OCI-LY1 (cell line): ENCODE results near the gene DDX59.
A peak's percentile ranks its signal among the peaks of the same experiment; 100 is the strongest.
"Not testable (repeated sequence)": the region's sequence is repeated elsewhere in the genome, so short reads cannot be mapped to it uniquely, and the experiment has no call there.

Source experiments
- H2AFZ ChIP-seq: fragments of 200-600 bp; sonication (generic), shearing (Covaris generic); 2 replicates; pipeline ENCODE4 v1.6.0; 2014; ENCODE audit warnings: antibody characterized with exemption, mild to moderate bottlenecking, low read length
- H3F3A ChIP-seq: fragments of 200-600 bp; sonication (generic), shearing (Covaris generic); 2 replicates; pipeline ENCODE4 v1.6.0; 2014; ENCODE audit warnings: mild to moderate bottlenecking, antibody characterized with exemption, low read length, moderate library complexity; ENCODE audit not compliant: insufficient read depth
- H3K27ac ChIP-seq: fragments of 200-600 bp; sonication (generic); 2 replicates; pipeline ENCODE4 v1.5.1; 2014; ENCODE audit warnings: low read length, mixed run types, mild to moderate bottlenecking, low read depth; ENCODE audit not compliant: poor library complexity, severe bottlenecking
- H3K27me3 ChIP-seq: fragments of 200-600 bp; sonication (generic); 2 replicates; pipeline ENCODE4 v1.6.0; 2014; ENCODE audit warnings: antibody characterized with exemption, mild to moderate bottlenecking, low read length, moderate library complexity; ENCODE audit not compliant: insufficient read depth
- H3K36me3 ChIP-seq: fragments of 200-600 bp; sonication (generic); 2 replicates; pipeline ENCODE4 v1.6.1; 2014; ENCODE audit warnings: mild to moderate bottlenecking, antibody characterized with exemption, low read length, moderate library complexity, mixed read lengths; ENCODE audit not compliant: insufficient read depth
- H3K4me1 ChIP-seq: fragments of 200-600 bp; sonication (generic); 2 replicates; pipeline ENCODE4 v1.5.1; 2014; ENCODE audit warnings: mild to moderate bottlenecking, low read length, moderate library complexity; ENCODE audit not compliant: insufficient read depth, severe bottlenecking
- H3K4me2 ChIP-seq: fragments of 200-600 bp; sonication (generic), shearing (Covaris generic); 2 replicates; pipeline ENCODE4 v1.6.1; 2014; ENCODE audit warnings: low read length
- H3K4me3 ChIP-seq: fragments of 200-600 bp; sonication (generic); 2 replicates; pipeline ENCODE4 v1.5.1; 2014; ENCODE audit warnings: low read length, low read depth, mild to moderate bottlenecking, mixed read lengths; ENCODE audit not compliant: poor library complexity, severe bottlenecking
- H3K79me2 ChIP-seq: fragments of 200-600 bp; shearing (Covaris generic); 2 replicates; pipeline ENCODE4 v1.6.1; 2016; ENCODE audit warnings: mixed run types, low read length, mixed read lengths; ENCODE audit not compliant: insufficient read depth
- H3K9ac ChIP-seq: fragments of 200-600 bp; sonication (generic), shearing (Covaris generic); 2 replicates; pipeline ENCODE4 v1.6.1; 2014; ENCODE audit warnings: mild to moderate bottlenecking, low read length, mixed read lengths
- H3K9me2 ChIP-seq: fragments of 200-600 bp; sonication (generic), shearing (Covaris generic); 2 replicates; pipeline ENCODE4 v1.6.1; 2014; ENCODE audit warnings: low read depth, mild to moderate bottlenecking, low read length, mixed read lengths
- H3K9me3 ChIP-seq: fragments of 200-600 bp; shearing (Covaris generic); 2 replicates; pipeline ENCODE4 v1.6.1; 2014; ENCODE audit warnings: low read length, mixed read lengths
- H4K20me1 ChIP-seq: fragments of 200-600 bp; sonication (generic), shearing (Covaris generic); 2 replicates; pipeline ENCODE4 v1.6.0; 2016; ENCODE audit warnings: mild to moderate bottlenecking, low read length; ENCODE audit not compliant: insufficient read depth
- EZH2 ChIP-seq: fragments of 200-600 bp; sonication (generic), shearing (Covaris generic); IDR thresholded peaks from 2 replicates; pipeline ENCODE4 v1.8.0; 2017; ENCODE audit warnings: borderline replicate concordance, mixed run types, mild to moderate bottlenecking, antibody characterized with exemption, low read length, moderate library complexity, mixed read lengths
- TF ChIP-seq, protein P1 (sequence below): fragments of 200-600 bp; sonication (generic), shearing (Covaris generic); IDR thresholded peaks from 2 replicates; pipeline ENCODE4 v1.5.1; 2017; ENCODE audit warnings: mild to moderate bottlenecking, antibody characterized with exemption, low read length, moderate library complexity, mixed read lengths

DDX59 gene

DNA sequence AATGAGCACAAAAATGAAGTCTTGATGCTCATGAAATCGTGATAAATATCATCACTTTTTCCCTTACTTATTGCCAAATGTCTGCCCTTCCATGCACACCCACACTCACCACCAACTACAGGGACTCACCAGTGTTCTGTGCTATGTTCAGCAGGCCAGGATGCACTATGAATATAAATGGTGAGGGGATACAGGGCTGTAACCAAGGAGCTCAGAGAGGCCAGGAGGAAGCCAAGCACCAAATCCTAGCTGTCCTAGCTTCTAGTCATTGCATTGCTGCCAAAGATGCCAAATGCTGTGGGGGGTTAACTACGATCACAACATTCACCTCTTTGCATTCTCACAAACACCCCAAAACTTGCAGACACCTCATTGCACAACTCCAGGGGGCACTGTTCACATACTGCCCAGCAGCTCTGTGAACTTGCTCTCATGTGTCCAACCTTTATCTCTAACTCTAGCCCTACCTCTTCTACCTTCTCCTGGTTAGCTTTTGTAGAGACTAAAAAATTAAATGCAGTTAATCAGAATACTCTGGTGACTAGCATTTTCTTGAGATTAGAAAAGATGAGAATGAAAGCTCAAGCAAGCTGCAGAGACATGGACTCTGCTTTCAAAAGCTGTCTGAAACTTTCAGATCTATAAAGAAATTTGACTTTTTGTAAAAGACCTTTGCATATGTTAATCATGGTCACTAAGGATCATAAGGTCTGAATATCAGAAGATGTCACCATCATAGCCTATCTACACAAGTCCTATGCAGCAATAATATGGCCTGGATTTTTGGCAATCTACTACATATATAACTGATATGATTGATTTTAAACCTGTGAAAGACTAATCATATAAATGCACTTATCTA lies 35.2 kb downstream of the DDX59 start:
- no peaks in the 10 kb centered on the region for H3K9me3 ChIP-seq
- H3K4me2 ChIP-seq, result no peak overlapping the region
- H3F3A ChIP-seq, result no peaks in the 10 kb centered on the region
- TF ChIP-seq, protein P1, sequence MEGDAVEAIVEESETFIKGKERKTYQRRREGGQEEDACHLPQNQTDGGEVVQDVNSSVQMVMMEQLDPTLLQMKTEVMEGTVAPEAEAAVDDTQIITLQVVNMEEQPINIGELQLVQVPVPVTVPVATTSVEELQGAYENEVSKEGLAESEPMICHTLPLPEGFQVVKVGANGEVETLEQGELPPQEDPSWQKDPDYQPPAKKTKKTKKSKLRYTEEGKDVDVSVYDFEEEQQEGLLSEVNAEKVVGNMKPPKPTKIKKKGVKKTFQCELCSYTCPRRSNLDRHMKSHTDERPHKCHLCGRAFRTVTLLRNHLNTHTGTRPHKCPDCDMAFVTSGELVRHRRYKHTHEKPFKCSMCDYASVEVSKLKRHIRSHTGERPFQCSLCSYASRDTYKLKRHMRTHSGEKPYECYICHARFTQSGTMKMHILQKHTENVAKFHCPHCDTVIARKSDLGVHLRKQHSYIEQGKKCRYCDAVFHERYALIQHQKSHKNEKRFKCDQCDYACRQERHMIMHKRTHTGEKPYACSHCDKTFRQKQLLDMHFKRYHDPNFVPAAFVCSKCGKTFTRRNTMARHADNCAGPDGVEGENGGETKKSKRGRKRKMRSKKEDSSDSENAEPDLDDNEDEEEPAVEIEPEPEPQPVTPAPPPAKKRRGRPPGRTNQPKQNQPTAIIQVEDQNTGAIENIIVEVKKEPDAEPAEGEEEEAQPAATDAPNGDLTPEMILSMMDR, result peak; percentile 9; the same call in 1 of the 2 replicates
- TF ChIP-seq EZH2, result no peak
- H3K4me1 ChIP-seq, result no peaks in the 10 kb centered on the region
- no peak overlapping the region for H3K27ac ChIP-seq
- H3K4me3 ChIP-seq, result no peak overlapping the region
- no peaks in the 10 kb centered on the region for H3K36me3 ChIP-seq
- no peak overlapping the region for H3K9ac ChIP-seq
- H3K79me2 ChIP-seq, result no peaks in the 10 kb centered on the region
- no peak overlapping the region for H2AFZ ChIP-seq
- no peaks in the 10 kb centered on the region for H3K9me2 ChIP-seq
- H4K20me1 ChIP-seq, result no peaks in the 10 kb centered on the region
- no peaks in the 10 kb centered on the region for H3K27me3 ChIP-seq

DNA sequence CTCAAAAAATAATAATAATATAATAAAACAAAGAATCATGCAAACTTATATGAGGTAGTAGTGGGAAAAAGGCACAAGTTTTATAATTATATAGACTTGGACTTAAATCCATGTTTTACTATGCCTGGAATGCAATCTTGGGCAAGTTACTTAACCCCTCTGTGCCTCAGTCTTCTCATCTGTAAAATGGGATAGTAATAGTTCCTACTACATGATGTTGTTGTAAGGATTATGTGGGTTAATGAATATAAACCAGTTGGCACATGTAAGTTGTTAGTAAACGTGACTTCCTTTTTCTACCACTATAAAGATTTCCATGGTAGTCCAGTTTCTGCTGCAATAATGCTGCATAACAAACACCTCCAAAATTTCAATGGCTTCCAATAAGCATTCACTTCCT lies 38.3 kb downstream of the DDX59 start:
- Histone ChIP-seq H3K9me2 (no peaks in the 10 kb centered on the region), H3K9ac (no peak overlapping the region), H3K36me3 (no peaks in the 10 kb centered on the region), H3K27ac (no peak overlapping the region), H3F3A (no peaks in the 10 kb centered on the region), H3K27me3 (no peaks in the 10 kb centered on the region), H3K4me2 (no peak overlapping the region), H3K4me3 (no peak overlapping the region), H4K20me1 (no peaks in the 10 kb centered on the region), H3K9me3 (no peaks in the 10 kb centered on the region), H2AFZ (no peak overlapping the region), H3K4me1 (peaks cover 5% of the 10 kb centered on the region), H3K79me2 (no peaks in the 10 kb centered on the region)
- TF ChIP-seq EZH2, result no peak
- TF ChIP-seq, protein P1, result no peak

DNA sequence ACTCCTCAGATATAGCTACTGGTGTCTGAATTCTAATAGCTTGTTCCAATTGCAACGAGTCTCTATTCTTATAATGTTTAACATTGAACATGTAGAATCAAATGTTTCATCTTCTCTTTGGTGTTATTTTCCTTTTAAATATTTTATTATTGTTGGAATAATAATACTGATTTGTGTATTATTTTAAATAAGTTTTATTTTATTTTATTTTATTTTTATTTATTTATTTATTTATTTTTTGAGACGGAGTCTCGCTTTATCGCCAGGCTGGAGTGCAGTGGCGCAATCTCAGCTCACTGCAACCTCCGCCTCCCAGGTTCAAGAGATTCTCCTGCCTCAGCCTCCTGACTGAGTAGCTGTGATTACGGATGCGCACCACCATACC lies 39.2 kb downstream of the DDX59 start:
- H3K27ac ChIP-seq, H3K36me3 ChIP-seq, H3K4me1 ChIP-seq: not testable (repeated sequence)

More for the DNA sequence above, 39.2 kb downstream of the DDX59 start:
- H3K4me2 ChIP-seq, H3K9ac ChIP-seq, H3K4me3 ChIP-seq, H3K27me3 ChIP-seq, H4K20me1 ChIP-seq, H3K9me2 ChIP-seq, H3K79me2 ChIP-seq, H3K9me3 ChIP-seq, H3F3A ChIP-seq, H2AFZ ChIP-seq: not testable (repeated sequence)
